Heart left ventricle (tissue), 16 donors: ENCODE results near the gene CPNE6. TPM values are rescaled to one million over a fixed set of nuclear protein-coding genes. Genes with fewer than 3 reads are reported as not detected.
A peak's percentile ranks its signal among the peaks of the same experiment; 100 is the strongest.

Source experiments
- ATAC-seq, 4 donors: fragments of 200-7000 bp; cut with Tn5 transposase; one replicate each; pipeline ENCODE4 v1.9.1; 2020 to 2022; ENCODE audit warnings: moderate library complexity in 4 of 4, mild to moderate bottlenecking in 3 of 4, moderate number of reproducible peaks in 1 of 4
- DNase-seq, 5 donors: peaks; one replicate each; pipeline ENCODE4 v3.0.0-alpha.2; 2020
- H3K27ac ChIP-seq, 12 donors: fragments of 200-600 bp; sonication (generic) in 4 of 12; one replicate each; pipeline versions ENCODE4 v1.5.0 to v1.8.0; 2016 to 2022; ENCODE audit warnings: mild to moderate bottlenecking in 2 of 12
- H3K27me3 ChIP-seq, 9 donors: fragments of 200-600 bp; sonication (generic) in 2 of 9; one replicate each; pipeline versions ENCODE4 v1.5.1 to v1.8.0; 2016 to 2022; ENCODE audit warnings: mild to moderate bottlenecking in 3 of 9
- H3K36me3 ChIP-seq, 9 donors: fragments of 200-600 bp; sonication (generic) in 2 of 9; one replicate each; pipeline versions ENCODE4 v1.5.0 to v1.8.0; 2018 to 2022; ENCODE audit warnings: mild to moderate bottlenecking in 2 of 9
- H3K4me1 ChIP-seq, 12 donors: fragments of 200-600 bp; sonication (generic) in 4 of 12; one replicate each; pipeline versions ENCODE4 v1.5.0 to v1.8.0; 2016 to 2022; ENCODE audit warnings: mild to moderate bottlenecking in 3 of 12
- H3K4me3 ChIP-seq, 12 donors: fragments of 200-600 bp; sonication (generic) in 4 of 12; one replicate each; pipeline versions ENCODE4 v1.5.0 to v1.8.0; 2017 to 2022; ENCODE audit warnings: mild to moderate bottlenecking in 9 of 12, moderate library complexity in 4 of 12
- H3K9me3 ChIP-seq, 12 donors: fragments of 200-600 bp; sonication (generic) in 4 of 12; one replicate each; pipeline versions ENCODE4 v1.5.0 to v1.8.0; 2016 to 2022; ENCODE audit warnings: mild to moderate bottlenecking in 1 of 12
- POLR2A ChIP-seq, 2 donors: fragments of 450-650 bp; IDR thresholded peaks; one replicate each; pipeline ENCODE4 v1.6.1; 2017; ENCODE audit warnings: antibody characterized with exemption in 2 of 2, mild to moderate bottlenecking in 2 of 2, moderate library complexity in 2 of 2
- WGBS, 4 donors: extraction: QIAGEN DNeasy Blood & Tissue Kit in 2 of 4; methylation state at CpG; one replicate each; pipeline versions ENCODE4 v1.1.5 to v1.1.7; 2013 to 2018; 5-methylcytosine and 5-hydroxymethylcytosine counted together
- intact Hi-C, 10 donors: fragments of 100-400 bp; cut with DNase I; formaldehyde crosslinking; loops; one replicate each; pipeline versions ENCODE4 v1.11.1 to v1.14.2; 2022
- polyA plus RNA-seq, 2 donors: library from polyadenylated mRNA; stranded (reverse); fragments of 200-250 nt; gene quantifications; one replicate each; pipeline ENCODE4 v1.2.3, GENCODE V29; 2013
- total RNA-seq, 9 donors: library from RNA; depleted of rRNA in 2 of 9; stranded (reverse); fragments of >200 nt in 2 of 9; fragmentation: NEBNext Ultra II Directional in 3 of 9; extraction: Animal tissue kit (Norgen Biotek cat#: 25700) in 3 of 9; gene quantifications; one replicate each; pipeline versions ENCODE4 v1.1.0 to v1.2.4, GENCODE V29; 2016 to 2023
- TF ChIP-seq, protein P1 (sequence below), 12 donors: fragments of 200-600 bp; sonication (generic) in 4 of 12; IDR thresholded peaks; one replicate each; pipeline versions ENCODE4 v1.5.0 to v1.8.0; 2018 to 2022; ENCODE audit warnings: antibody characterized with exemption in 12 of 12, mild to moderate bottlenecking in 5 of 12
- donor health status: ischemic (EF 13 %, LVEDD 7.1; RV severe dilation, severe dysfunction).
- donor health status: healthy with polysubstance abuse.
- donor health status: DM: no; HTN: yes; CAD: no.
- donor health status: DM: no; HTN: no; CAD: no.
- donor health status: ischemic (EF 25% LVEDD 6.9; RV normal size, moderate dysfunction).
- donor health status: ischemic (EF 25% LVEDD 5.7; RV mildly dilated, moderate dysfunction).
- donor health status: healthy.
- donor health status: DM: yes; HTN: yes; CAD: no.
- donor health status: ischemic (EF 35%, LVEDD 5.7; RV mildly dilated, moderate dysfunction).
- donor health status: nonischemic (EF 11% LVEDD 7.7; RV severe dilation, severe dysfunction).
- donor health status: DM: yes; HTN: yes; CAD: no.
- donor health status: PGD.
- donor health status: ischemic (EF 29% LVEDD 5.4; RV normal size, mild dysfunction).
- donor health status: nonischemic (EF 23%, LVEDD 6.1; RV moderate dilation, normal function).

The CPNE6 gene
- total and polyA plus RNA-seq, 11 donors: 0.23 to 0.52 (median 0.25) TPM; not detected in 8

DNA sequence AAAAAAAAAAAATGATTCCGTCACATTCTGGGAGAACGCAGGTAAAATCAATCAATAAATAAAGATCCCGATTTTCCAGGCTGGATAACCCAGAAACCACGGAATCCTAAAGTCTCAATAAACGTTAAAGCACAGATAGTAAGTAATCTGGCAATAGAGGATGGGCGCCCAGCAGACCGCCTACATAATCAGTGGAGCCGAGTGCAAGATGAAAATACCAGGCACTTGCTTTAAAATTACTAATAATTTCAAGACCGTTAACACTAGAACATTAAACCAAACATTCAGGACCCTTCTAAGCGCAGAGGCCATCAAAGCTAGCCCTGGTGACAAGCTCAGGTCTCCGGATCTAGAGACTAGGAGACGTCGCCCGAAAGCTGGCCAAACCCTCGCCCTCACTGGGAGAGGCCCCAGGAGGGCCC is 42.0 kb downstream of the CPNE6 start:
- ATAC-seq (peak in 1 of 4 donors; percentile 0), DNase-seq (no peak)
- Histone ChIP-seq H3K36me3 (peaks cover 0 to 22% (median 16%) of the 10 kb centered on the region in 9 donors), H3K27me3 (no peaks in the 10 kb centered on the region), H3K4me3 (peak overlapping the region; percentile 48 to 79 (median 71)), H3K27ac (peak overlapping the region; percentile 95 to 100 (median 97)), H3K4me1 (peaks cover 3 to 39% (median 24%) of the 10 kb centered on the region in 12 donors), H3K9me3 (no peaks in the 10 kb centered on the region)
- TF ChIP-seq POLR2A (IDR thresholded peaks at IDR 0.05): no peak
- TF ChIP-seq, protein P1, sequence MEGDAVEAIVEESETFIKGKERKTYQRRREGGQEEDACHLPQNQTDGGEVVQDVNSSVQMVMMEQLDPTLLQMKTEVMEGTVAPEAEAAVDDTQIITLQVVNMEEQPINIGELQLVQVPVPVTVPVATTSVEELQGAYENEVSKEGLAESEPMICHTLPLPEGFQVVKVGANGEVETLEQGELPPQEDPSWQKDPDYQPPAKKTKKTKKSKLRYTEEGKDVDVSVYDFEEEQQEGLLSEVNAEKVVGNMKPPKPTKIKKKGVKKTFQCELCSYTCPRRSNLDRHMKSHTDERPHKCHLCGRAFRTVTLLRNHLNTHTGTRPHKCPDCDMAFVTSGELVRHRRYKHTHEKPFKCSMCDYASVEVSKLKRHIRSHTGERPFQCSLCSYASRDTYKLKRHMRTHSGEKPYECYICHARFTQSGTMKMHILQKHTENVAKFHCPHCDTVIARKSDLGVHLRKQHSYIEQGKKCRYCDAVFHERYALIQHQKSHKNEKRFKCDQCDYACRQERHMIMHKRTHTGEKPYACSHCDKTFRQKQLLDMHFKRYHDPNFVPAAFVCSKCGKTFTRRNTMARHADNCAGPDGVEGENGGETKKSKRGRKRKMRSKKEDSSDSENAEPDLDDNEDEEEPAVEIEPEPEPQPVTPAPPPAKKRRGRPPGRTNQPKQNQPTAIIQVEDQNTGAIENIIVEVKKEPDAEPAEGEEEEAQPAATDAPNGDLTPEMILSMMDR (IDR thresholded peaks at IDR 0.05): no peak
- WGBS, 4 donors: 19 to 22% (median 20%) methylated on average over 15 of the region's 15 CpGs
- intact Hi-C loops: loop anchor here in 1 of 10 donors (5.0 kb wide), 1 partner anchor 34 kb away; the partner anchor contains the start of genes PSME2 and RNF31

DNA sequence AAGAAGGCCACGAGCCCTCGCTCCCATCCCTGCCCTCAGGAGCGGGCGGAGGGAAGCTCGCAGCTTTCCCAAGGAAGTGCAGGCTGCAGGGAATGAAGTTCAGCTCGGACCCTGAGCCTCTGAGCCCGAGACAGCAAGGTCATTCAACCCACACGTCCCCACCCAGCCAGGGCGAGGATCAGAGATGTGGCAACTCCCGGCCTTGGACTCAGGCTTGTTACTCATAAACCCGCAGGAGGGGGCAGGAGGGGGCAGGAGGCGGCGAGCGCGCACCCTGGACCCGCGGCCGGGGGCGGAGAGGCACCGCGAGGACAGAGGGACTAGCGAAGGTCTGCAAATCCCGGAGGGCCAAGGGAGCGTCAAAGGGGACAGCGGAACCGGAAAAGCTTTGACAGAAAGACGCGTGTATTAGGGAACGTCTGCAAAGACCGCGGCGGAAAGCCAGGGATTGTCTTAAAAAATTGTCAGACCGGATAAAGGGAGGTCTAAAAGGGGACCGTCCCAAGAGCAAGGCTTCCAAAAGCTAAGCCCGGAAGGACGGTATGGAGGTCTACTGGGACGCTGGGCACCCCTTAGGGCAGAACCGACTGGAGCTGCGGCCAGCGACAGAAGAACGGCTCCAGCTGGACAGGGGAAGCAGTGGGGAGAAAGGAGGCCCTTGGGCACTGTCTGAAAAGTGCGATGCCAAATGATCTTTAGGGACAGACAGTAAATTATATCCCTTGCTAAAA is 42.6 kb downstream of the CPNE6 start:
- H3K36me3 ChIP-seq: peaks cover 0 to 28% (median 22%) of the 10 kb centered on the region in 9 donors
- ATAC-seq: peak; percentile 45 to 64 (median 59)
- H3K4me3 ChIP-seq: peak overlapping the region; percentile 48 to 79 (median 71)
- H3K9me3 ChIP-seq: no peaks in the 10 kb centered on the region
- intact Hi-C loops: loop anchor here in 5 of 10 donors (1.0 to 5.0 kb wide), 8 partner anchors 17 to 75 kb away; partner anchors contain the start of genes IRF9 (in 3 of the 5), EMC9 (in 2 of the 5), PSME2 (in 2 of the 5) and FITM1 (in 1 of the 5)
- H3K27me3 ChIP-seq: no peaks in the 10 kb centered on the region
- peak overlapping the region; percentile 95 to 100 (median 97) for H3K27ac ChIP-seq
- peaks cover 0 to 33% (median 20%) of the 10 kb centered on the region in 12 donors for H3K4me1 ChIP-seq
- peak; percentile 89 to 92 (median 90) for DNase-seq
- 0 to 1% (median 1%) methylated on average over 39 to 42 of the region's 42 CpGs for WGBS, 4 donors
- TF ChIP-seq, protein P1 (IDR thresholded peaks at IDR 0.05): peak in 1 of 12 donors; percentile 5
- peak in 1 of 2 donors; percentile 59 for TF ChIP-seq POLR2A (IDR thresholded peaks at IDR 0.05)

DNA sequence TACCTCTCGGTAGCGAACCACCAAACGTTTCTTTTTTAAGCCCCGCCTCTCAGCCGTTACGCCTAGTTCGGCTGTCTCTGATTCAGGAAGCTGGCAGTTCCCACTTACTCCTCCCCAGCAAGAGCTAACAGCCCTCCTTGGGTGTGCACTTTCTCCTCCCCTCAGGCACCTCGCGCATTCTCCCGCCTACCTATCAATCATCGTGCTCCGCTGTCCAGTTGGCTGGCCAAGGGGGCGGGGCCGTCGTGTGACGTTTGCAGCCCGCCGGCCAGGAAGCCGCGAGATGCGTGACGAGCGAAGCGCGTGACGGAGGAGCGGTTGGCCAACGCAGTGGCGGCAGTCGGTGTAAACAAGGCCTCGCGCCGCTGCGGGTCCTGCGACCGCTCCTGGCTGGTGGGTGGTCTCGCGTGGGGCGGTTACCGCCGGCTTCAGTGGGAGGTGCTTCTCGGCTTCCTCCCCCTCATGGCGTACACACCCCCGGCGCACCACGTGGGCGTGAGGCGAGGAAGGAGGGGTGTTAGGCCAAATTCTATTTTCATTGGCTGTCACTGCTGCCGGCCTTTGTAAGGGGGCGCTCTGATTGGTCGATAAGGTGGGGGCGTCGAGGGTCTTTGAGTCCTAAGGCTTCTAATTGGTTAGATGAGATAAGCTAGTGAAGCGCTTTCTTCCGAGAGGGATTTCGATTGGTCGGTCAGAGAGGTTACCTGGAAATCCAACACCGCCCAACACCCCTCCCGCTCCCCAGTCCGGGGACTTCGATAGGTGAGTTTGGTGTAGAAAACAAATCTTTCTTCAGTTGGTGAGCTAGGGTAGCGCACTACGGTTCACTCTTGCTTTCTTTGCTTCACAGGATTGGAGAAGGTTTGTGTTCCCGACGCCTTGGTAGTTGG is 43.4 kb downstream of the CPNE6 start, which contains the start of the genes DCAF11 and NRL:
Gene DCAF11, plus strand, starts transcription at position 246 of the 890 bp plus-strand sequence. CDS start 818 bp downstream, outside the sequence.
Gene NRL, minus strand, starts transcription at position 418 of the 890 bp plus-strand sequence. CDS start 32,101 bp downstream, outside the sequence.
- Histone ChIP-seq H3K27ac (peak within 1 kb of the TSS; percentile 95 to 100 (median 97)), H3K4me3 (peak within 1 kb of the TSS; percentile 48 to 79 (median 71)), H3K9me3 (no peaks in the 10 kb centered on the region), H3K27me3 (no peaks in the 10 kb centered on the region), H3K4me1 (peaks cover 0 to 31% (median 18%) of the 10 kb centered on the region in 12 donors), H3K36me3 (peaks cover 0 to 36% (median 30%) of the 10 kb centered on the region in 9 donors)
- ATAC-seq: peak; percentile 93 to 95 (median 94)
- intact Hi-C loops: loop anchor here in 5 of 10 donors (1.0 to 5.0 kb wide), 8 partner anchors 16 to 74 kb away; partner anchors contain the start of genes IRF9 (in 3 of the 5), EMC9 (in 2 of the 5), PSME2 (in 2 of the 5) and FITM1 (in 1 of the 5)
- TF ChIP-seq, protein P1 (IDR thresholded peaks at IDR 0.05): peak in 2 of 12 donors; percentile 22 to 36
- TF ChIP-seq POLR2A (IDR thresholded peaks at IDR 0.05): peak in 1 of 2 donors; percentile 9
- DNase-seq: peak; percentile 99
- 0% methylated on average over 44 to 65 of the region's 65 CpGs for WGBS, 4 donors
